NCI-H2029 treated with DMSO at 0.1 percent for 48 hours (cell line): ENCODE measurements around the gene RNASEL.
"Not testable (repeated sequence)": the region's sequence is repeated elsewhere in the genome, so short reads cannot be mapped to it uniquely, and the experiment has no call there.

Experiments
- DNase-seq: peaks from one replicate; lab custom pipeline; 2025; lab: John Stamatoyannopoulos, UW

RNASEL gene

DNA sequence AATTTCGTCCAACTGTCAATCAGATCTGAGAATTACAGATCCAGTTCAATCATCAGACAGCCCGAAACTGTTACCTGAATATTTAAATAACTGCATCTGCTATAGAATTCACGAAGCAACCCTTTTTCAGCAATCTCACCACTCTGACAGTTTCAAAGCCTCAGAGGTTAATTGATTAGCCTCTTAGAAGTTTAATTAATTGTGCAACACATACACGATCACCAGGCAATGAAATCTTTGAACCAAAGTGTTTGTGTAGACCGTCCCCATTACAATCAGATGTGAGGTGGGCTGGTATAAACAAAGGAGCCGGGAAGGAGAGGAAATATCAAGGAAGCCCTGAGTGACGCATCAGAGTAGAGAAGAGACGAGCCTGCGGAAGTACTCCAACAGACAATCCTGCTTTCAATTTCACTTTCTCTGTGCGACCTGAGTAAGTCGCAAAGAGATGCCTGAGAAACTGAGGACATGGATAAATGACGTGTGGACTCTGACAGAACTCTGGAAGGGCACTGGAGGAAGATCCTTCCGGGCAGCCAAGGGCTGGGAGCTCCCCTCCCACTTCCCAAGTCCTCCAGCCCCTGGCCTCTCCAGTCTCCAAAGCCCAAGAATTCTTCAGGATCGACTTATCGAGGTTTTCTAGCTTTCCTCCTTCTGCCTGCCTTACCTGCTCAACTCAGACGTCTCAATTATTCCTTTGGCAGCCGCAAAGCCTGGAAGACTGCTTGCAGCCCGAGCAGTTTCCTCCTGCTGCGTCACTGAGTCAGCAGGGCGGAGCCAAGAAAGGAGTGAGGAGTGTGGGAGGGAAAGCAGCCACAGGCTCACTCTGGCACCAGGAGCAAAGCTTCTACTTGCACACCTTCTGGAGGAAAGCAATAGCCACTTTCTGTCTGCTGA lies at the start of gene RNASEL:
Gene RNASEL, minus strand, starts transcription at position 757 of the 897 bp plus-strand sequence. CDS start 2,450 bp downstream, outside the sequence.
- peak; percentile 69 for DNase-seq

DNA sequence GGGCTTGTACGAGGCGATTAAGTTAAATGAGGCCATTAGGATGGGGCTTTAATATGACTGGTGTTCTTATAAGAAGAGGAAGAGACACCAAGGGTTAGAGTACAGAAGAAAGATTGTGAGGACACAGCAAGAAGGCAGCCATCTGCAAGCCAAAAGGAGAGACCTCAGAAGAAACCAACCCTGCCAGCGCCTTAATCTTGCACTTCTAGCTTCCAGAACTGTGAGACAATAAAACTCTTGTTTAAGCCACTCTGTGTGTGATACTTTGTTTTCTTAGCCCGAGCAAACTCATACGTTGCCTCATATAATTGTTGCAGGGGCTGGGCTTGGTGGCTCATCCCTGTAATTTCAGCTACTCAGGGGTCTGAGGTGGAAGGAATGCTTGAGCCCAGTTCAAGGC lies 48.7 kb upstream of the RNASEL start:
- DNase-seq = no peak

- DNase-seq = no peak
These were observed 46.8 kb upstream of the RNASEL start for GRCh38 chr1:182635871-182636270.

DNA sequence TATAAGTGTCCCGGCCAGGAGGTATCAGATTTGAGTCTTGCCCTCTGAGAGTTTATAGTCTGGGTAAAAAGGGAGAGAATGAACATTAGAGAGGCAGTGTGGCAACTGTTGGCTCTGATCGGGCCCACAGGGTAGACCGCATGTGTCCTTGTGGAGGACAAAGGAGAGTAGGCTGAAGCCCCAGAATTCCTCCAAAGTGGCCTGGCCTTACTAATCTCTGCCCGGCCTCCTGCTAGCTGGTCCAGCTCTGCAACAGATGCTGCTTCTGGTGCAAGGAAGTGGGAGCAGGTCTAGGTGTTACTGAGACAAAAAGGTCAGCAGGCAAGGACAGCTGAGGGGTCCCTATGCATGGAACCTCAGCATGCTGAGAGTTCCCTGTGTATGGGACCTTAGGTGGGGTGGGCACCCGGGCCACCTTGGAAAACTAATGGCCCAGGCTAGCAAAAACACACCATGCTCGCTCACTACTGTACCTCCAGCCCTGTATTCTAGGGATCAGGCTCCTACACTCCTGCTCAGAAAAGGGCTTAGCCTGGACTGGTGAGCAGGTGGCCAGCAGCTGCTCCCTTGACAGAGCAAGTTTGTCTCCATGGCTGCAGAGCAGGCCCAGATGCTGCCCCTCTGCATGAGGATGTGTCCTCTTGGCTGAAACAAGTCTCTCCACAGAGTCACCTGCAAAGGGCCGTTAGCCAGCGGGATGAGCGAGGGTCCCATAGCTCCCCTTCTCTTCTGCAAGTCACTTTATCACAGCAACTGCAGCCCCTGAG lies 45.4 kb upstream of the RNASEL start:
- DNase-seq = no peak

- no peak for DNase-seq
These were observed 44.7 kb upstream of the RNASEL start for GRCh38 chr1:182633657-182634281.

DNA sequence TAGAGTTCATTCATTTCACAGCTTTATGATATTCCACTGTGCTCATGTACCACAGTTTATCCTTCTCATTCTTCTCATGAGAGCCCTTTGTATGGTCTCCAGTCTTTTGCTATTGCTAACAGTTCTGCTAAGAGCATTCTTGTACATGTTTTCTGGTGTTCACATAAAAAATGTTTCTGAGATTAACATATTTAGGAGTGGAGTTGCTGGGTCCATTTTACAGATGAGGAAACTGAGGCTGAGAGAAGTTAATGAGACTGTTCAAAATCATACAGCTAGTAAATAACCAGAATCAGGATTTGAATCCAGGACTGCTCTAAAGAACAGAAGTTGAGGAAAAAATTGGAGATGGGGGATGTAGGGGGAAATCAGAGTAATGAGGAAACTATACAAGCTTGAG lies 44.0 kb upstream of the RNASEL start:
- no peak for DNase-seq

GRCh38 chr1:182632441-182632857 lies 43.4 kb upstream of the RNASEL start:
- DNase-seq = not testable (repeated sequence)

DNA sequence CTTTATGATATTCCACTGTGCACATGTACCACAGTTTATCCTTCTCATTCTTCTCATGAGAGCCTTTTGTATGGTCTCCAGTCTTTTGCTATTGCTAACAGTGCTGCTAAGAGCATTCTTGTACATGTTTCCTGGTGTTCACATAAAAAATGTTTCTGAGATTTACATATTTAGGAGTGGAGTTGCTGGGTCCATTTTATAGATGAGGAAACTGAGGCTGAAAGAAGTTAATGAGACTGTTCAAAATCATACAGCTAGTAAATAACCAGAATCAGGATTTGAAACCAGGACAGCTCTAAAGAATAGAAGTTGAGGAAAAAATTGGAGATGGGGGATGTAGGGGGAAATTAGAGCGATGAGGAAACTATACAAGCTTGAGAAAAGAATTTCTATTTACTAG lies 42.9 kb upstream of the RNASEL start:
- no peak for DNase-seq

GRCh38 chr1:182631053-182631677 lies 42.1 kb upstream of the RNASEL start:
- no peak for DNase-seq

GRCh38 chr1:182630586-182630985 lies 41.5 kb upstream of the RNASEL start:
- DNase-seq = no peak

GRCh38 chr1:182629499-182630096 lies 40.5 kb upstream of the RNASEL start:
- DNase-seq = no peak

- no peak for DNase-seq
These were observed 40.0 kb upstream of the RNASEL start for GRCh38 chr1:182629080-182629479.

DNA sequence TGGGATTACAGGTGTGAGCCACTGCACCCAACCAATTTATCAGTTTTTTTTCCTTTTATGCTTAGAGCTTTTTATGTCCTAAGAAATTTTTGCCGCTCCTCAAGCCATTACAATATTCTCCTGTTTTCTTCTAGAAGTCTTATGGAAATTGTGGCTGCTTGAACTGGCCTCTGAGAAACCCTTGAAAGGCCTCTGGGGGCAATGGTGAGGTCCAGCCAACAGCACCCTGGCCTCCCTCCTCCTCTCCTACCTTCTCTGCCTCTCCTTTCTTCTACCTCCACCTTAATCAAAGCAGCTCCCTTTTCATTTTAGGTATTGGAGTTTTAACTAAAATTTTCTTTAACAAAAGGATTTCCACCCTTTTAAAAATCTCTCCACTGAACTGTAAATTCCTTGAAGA lies 39.6 kb upstream of the RNASEL start:
- DNase-seq = no peak

DNA sequence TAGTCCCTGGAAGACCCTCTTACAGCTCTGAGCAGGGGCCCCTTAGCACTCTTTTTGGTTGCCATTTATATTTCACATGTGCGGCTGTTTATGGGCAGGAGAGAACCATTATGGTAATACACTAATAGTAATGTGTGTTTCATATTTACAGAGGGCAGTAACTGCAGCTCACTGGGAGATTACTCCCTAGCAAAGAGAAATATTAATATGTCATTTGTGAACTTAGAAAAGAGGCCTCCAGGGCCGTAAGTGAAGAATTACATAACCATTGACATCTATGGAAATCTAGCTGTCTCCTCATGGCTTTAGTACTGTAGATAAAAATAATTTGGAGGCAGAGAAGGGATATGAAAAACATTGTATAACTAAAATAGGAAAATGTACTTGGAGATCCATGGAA lies 38.6 kb upstream of the RNASEL start:
- DNase-seq = no peak

GRCh38 chr1:182626527-182626926 lies 37.5 kb upstream of the RNASEL start:
- DNase-seq = no peak

DNA sequence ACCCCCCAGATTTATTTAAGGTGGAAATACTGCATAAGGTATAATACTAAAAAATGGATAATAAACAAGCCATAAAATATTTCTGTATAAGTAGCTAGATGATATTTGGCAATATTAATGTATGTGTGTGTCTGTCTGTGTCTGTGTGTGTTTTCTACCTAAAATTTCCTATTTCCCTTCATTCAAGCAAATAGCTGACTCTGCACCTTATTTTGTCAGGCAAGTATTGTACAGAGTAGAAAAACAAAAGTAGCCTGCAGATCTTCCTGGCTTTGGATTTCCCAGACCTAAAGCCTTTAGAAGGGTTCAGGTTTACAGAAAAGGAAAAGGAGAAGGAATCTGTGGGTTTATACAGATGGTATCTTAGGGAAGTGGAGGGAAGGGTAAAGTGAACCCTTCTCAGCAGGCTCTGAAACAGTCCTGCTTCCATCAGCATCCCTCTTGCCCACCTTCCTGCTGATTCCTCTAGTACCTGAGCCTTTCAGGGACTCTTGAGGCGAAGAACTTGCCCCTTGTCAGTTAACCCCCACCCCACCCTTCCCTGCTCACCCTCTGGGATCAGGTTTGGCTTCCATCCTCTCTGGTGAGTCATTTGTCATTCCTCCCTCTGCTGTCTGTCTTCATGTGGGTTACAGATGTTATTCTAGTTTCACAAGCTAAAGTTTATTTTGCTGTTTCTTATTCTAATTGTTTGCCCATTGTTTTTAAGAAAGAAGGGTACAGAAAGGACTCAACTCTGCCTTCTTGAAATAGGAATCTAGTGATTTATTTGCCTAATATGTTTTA lies 36.9 kb upstream of the RNASEL start:
- no peak for DNase-seq

DNA sequence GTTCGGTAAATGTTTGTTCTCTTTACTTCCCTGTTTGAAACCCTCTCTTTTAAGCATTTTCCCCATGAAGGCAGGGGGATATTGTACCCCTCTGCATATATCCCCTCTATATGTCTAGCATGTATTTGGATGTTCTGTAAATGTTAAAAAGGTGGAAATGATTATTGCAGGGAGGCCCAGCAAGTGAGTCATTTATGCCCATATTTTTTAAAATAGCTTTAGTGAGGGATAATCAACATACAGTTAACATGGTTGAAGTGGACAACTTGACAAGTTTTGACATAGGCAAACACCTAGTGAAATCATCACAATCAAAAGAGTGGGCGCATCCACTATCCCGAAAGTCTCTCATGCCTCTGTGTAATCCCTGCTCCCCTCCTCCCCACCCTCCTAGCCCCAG lies 36.0 kb upstream of the RNASEL start:
- DNase-seq = no peak

- DNase-seq = no peak
These were observed 35.5 kb upstream of the RNASEL start for GRCh38 chr1:182624577-182624976.

DNA sequence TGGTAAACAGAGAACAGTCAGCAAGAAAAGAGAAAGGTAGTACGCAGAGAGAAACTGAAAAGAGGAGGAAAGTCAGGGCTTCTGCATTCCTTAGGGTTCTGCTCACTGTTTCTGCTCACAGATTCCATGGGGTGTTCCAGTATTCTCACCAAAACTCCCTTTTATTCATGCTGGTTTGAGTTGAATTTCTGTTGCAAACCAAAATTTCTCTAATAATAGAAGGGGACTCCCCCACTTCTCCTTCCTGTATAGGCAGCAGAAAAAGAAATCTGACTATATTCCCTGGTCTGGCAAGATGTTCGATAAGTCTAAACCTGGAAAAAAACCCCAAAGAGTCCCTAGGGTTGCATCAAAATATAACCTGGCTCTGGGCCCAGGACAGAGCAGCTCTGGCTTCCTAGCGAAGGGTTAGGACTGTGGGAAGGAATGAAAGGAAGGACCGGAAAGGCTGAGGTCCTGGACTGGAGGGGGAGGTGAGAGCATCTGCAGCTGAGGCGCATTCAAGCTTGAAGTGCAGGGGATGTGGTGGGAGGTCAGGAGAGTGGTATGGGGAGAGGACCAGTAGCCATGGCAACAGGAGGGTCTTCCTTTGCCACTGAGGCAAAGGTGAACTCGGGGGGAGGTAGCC lies 34.0 kb upstream of the RNASEL start:
- no peak for DNase-seq

- DNase-seq = no peak
These were observed 32.9 kb upstream of the RNASEL start for GRCh38 chr1:182621906-182622305.
